Gastroesophageal sphincter (tissue), 3 donors: ENCODE measurements around the gene PHRF1.

Source experiments
- EP300 ChIP-seq: sonication (generic); formaldehyde crosslinking; IDR thresholded peaks from one replicate; pipeline ENCODE4 v1.6.1; 2017; ENCODE audit warnings: antibody characterized with exemption, mild to moderate bottlenecking
- POLR2A ChIP-seq, 2 donors: fragments of 450-650 bp; IDR thresholded peaks; one replicate each; pipeline ENCODE4 v1.6.1; 2017; ENCODE audit warnings: antibody characterized with exemption in 2 of 2, mild to moderate bottlenecking in 2 of 2, moderate library complexity in 1 of 2
- TF ChIP-seq, protein P1 (sequence below), 4 experiments: fragments of 200-600 bp in 2 of 4; fragments of 450-650 bp in 2 of 4; sonication (generic) in 1 of 4; IDR thresholded peaks; one replicate each; pipeline ENCODE4 v1.5.1; 2017 to 2019; ENCODE audit warnings: antibody characterized with exemption in 4 of 4, mild to moderate bottlenecking in 2 of 4, moderate library complexity in 2 of 4

DNA sequence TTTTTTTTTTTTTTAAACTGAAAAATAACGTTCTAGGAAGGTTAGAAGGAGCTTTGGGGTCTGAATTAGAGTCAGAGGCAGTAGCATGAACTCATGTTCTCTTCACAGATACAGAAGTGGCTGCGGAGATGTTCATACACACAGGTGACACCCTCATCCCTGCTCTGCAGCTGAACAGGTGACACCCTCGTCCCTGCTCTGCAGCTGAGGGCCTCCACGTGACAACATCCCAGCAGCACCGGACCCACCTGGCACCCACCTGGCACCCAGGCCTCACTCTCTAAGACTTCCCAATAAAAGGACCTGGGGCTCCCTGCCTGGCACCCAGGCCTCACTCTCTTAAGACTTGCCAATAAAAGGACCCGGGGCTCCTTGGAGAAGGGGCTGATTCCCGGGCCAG is 80.6 kb downstream of the PHRF1 start:
- TF ChIP-seq, protein P1, sequence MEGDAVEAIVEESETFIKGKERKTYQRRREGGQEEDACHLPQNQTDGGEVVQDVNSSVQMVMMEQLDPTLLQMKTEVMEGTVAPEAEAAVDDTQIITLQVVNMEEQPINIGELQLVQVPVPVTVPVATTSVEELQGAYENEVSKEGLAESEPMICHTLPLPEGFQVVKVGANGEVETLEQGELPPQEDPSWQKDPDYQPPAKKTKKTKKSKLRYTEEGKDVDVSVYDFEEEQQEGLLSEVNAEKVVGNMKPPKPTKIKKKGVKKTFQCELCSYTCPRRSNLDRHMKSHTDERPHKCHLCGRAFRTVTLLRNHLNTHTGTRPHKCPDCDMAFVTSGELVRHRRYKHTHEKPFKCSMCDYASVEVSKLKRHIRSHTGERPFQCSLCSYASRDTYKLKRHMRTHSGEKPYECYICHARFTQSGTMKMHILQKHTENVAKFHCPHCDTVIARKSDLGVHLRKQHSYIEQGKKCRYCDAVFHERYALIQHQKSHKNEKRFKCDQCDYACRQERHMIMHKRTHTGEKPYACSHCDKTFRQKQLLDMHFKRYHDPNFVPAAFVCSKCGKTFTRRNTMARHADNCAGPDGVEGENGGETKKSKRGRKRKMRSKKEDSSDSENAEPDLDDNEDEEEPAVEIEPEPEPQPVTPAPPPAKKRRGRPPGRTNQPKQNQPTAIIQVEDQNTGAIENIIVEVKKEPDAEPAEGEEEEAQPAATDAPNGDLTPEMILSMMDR (IDR thresholded peaks at IDR 0.05) = no peak
- TF ChIP-seq EP300 (no peak), POLR2A (IDR thresholded peaks at IDR 0.05) (no peak)
